HG03354 (cell line): ENCODE results near the gene GSG1L.

ENCODE experiments used
- ATAC-seq: cut with Tn5 transposase; IDR thresholded peaks from one replicate; pipeline ENCODE4 v1.9.1; 2021; ENCODE audit warnings: mild to moderate bottlenecking; ENCODE audit not compliant: unreplicated experiment, poor library complexity, severe bottlenecking

The GSG1L gene

GRCh38 chr16:28067604-28068379 lies 4.3 kb upstream of the GSG1L start:
- no peak for ATAC-seq

- no peak for ATAC-seq
These were observed 1.3 kb upstream of the GSG1L start for GRCh38 chr16:28064706-28065249.

GRCh38 chr16:28064150-28064549 lies 636 bp upstream of the GSG1L start:
- no peak for ATAC-seq

- no peak for ATAC-seq
These were observed 530 bp downstream of the GSG1L start for GRCh38 chr16:28062847-28063521.

GRCh38 chr16:28062261-28062846 lies 1.2 kb downstream of the GSG1L start:
- no peak for ATAC-seq

- ATAC-seq: no peak
These were observed 2.0 kb downstream of the GSG1L start for GRCh38 chr16:28061352-28062101.

GRCh38 chr16:28059841-28060575 lies 3.5 kb downstream of the GSG1L start:
- no peak for ATAC-seq

GRCh38 chr16:28058839-28059589 lies 4.5 kb downstream of the GSG1L start:
- ATAC-seq: no peak

- no peak for ATAC-seq
These were observed 5.6 kb downstream of the GSG1L start for GRCh38 chr16:28057949-28058348.

- ATAC-seq: no peak
These were observed 10.1 kb downstream of the GSG1L start for GRCh38 chr16:28053461-28053860.

GRCh38 chr16:28052274-28053128 lies 11.0 kb downstream of the GSG1L start:
- ATAC-seq: no peak

- no peak for ATAC-seq
These were observed 12.0 kb downstream of the GSG1L start for GRCh38 chr16:28051486-28051885.

- ATAC-seq: no peak
These were observed 20.7 kb downstream of the GSG1L start for GRCh38 chr16:28042811-28043210.

- no peak for ATAC-seq
These were observed 21.9 kb downstream of the GSG1L start for GRCh38 chr16:28041615-28042014.

GRCh38 chr16:28040039-28040438 lies 23.5 kb downstream of the GSG1L start:
- ATAC-seq: no peak

- no peak for ATAC-seq
These were observed 24.0 kb downstream of the GSG1L start for GRCh38 chr16:28039493-28039892.

- no peak for ATAC-seq
These were observed 25.1 kb downstream of the GSG1L start for GRCh38 chr16:28038409-28038808.

GRCh38 chr16:28035866-28036393 lies 27.6 kb downstream of the GSG1L start:
- ATAC-seq: no peak
